ENCODE measurements around the gene OR6A2. TPM values are rescaled to one million over a fixed set of nuclear protein-coding genes. Genes with fewer than 3 reads are reported as not detected.

Gene OR6A2
- total RNA-seq, 4 donors from 2014 or later, result 0.19 to 0.79 (median 0.38) TPM; not detected in 1

- intact Hi-C loops (cut with DNase I), result no loop called here
- no peak for DNase-seq
- no peak for TF ChIP-seq POLR2A (IDR thresholded peaks at IDR 0.05)
- no peak for TF ChIP-seq CTCF (IDR thresholded peaks at IDR 0.05)
- no peaks in the 10 kb centered on the region for H3K4me1 ChIP-seq
- H3K27ac ChIP-seq, result no peak overlapping the region
- 64 to 78% methylated on average over 2 of the region's 2 CpGs for WGBS, 2 donors
- H3K4me3 ChIP-seq, result no peak overlapping the region
- no peaks in the 10 kb centered on the region for H3K27me3 ChIP-seq
- no peaks in the 10 kb centered on the region for H3K36me3 ChIP-seq
- H3K9me3 ChIP-seq, result no peaks in the 10 kb centered on the region
These were observed 8.9 kb downstream of the OR6A2 start for GRCh38 chr11:6790546-6790945.

- Histone ChIP-seq H3K27ac (no peak within 1 kb of the TSS), H3K4me1 (no peaks in the 10 kb centered on the region), H3K9me3 (no peaks in the 10 kb centered on the region), H3K36me3 (no peaks in the 10 kb centered on the region), H3K27me3 (no peaks in the 10 kb centered on the region), H3K4me3 (no peak within 1 kb of the TSS)
- TF ChIP-seq CTCF (IDR thresholded peaks at IDR 0.05), result no peak
- intact Hi-C loops (cut with DNase I), result no loop called here
- 91% methylated on average over 2 of the region's 2 CpGs; no CpG with 5 or more reads in 1 of the 2 donors for whole genome bisulfite sequencing, 2 donors
- no peak for DNase-seq
These were observed 16.8 kb downstream of the OR6A2 start, which contains the start of gene OR2AG1 for GRCh38 chr11:6782720-6783119. Gene OR2AG1, plus strand, starts transcription at chr11:6783020. Its CDS starts 2,018 bp downstream, at chr11:6785038.

- intact Hi-C loops (cut with DNase I), result no loop called here
- H3K4me3 ChIP-seq, result no peak overlapping the region
These were observed 18.7 kb downstream of the OR6A2 start for GRCh38 chr11:6780829-6781228.

GRCh38 chr11:6778518-6778917, 21.0 kb downstream of the OR6A2 start:
- no peak for DNase-seq
- TF ChIP-seq CTCF (IDR thresholded peaks at IDR 0.05) (no peak), POLR2A (IDR thresholded peaks at IDR 0.05) (no peak)
- intact Hi-C loops (cut with DNase I), result no loop called here
- Histone ChIP-seq H3K9me3 (no peaks in the 10 kb centered on the region), H3K27me3 (no peaks in the 10 kb centered on the region), H3K4me1 (no peaks in the 10 kb centered on the region), H3K4me3 (no peak overlapping the region), H3K27ac (no peak overlapping the region), H3K36me3 (no peaks in the 10 kb centered on the region)

More at GRCh38 chr11:6780829-6781228, 18.7 kb downstream of the OR6A2 start:
- Histone ChIP-seq H3K4me1 (no peaks in the 10 kb centered on the region), H3K36me3 (no peaks in the 10 kb centered on the region), H3K27me3 (no peaks in the 10 kb centered on the region), H3K27ac (no peak overlapping the region), H3K9me3 (no peaks in the 10 kb centered on the region)
- TF ChIP-seq CTCF (IDR thresholded peaks at IDR 0.05) (no peak), POLR2A (IDR thresholded peaks at IDR 0.05) (no peak)
- DNase-seq, result no peak

GRCh38 chr11:6771926-6772893, 27.3 kb downstream of the OR6A2 start, which contains the start of gene OR2AG2:
Gene OR2AG2, minus strand, starts transcription at chr11:6771976. Its CDS starts 3,019 bp downstream, at chr11:6768957.
- H3K9me3 ChIP-seq, result no peaks in the 10 kb centered on the region
- H3K4me3 ChIP-seq, result no peak within 1 kb of the TSS
- intact Hi-C loops (cut with DNase I), result no loop called here
- DNase-seq, result no peak
- no peaks in the 10 kb centered on the region for H3K36me3 ChIP-seq
- H3K27ac ChIP-seq, result no peak within 1 kb of the TSS
- no peaks in the 10 kb centered on the region for H3K4me1 ChIP-seq
- 73 to 86% methylated on average over 3 of the region's 4 CpGs for WGBS, 2 donors
- no peaks in the 10 kb centered on the region for H3K27me3 ChIP-seq
- TF ChIP-seq CTCF (IDR thresholded peaks at IDR 0.05) (no peak), POLR2A (IDR thresholded peaks at IDR 0.05) (no peak)
